GM10847 (cell line): ENCODE results near the gene PIP4K2A.

ENCODE experiments used
- POLR2A ChIP-seq: IDR thresholded peaks from 2 replicates; pipeline ENCODE4 v1.6.1; 2011; ENCODE audit not compliant: insufficient read length; ENCODE audit errors: extremely low read depth

PIP4K2A gene

GRCh38 chr10:22682237-22683139 is 31.9 kb downstream of the PIP4K2A start:
- no peak for TF ChIP-seq POLR2A

GRCh38 chr10:22681783-22682183 is 32.6 kb downstream of the PIP4K2A start:
- TF ChIP-seq POLR2A: no peak

GRCh38 chr10:22681301-22681700 is 33.1 kb downstream of the PIP4K2A start:
- TF ChIP-seq POLR2A: no peak

GRCh38 chr10:22679608-22680007 is 34.8 kb downstream of the PIP4K2A start:
- no peak for TF ChIP-seq POLR2A

GRCh38 chr10:22677333-22677732 is 37.0 kb downstream of the PIP4K2A start:
- no peak for TF ChIP-seq POLR2A

GRCh38 chr10:22676435-22676834 is 37.9 kb downstream of the PIP4K2A start:
- no peak for TF ChIP-seq POLR2A

- TF ChIP-seq POLR2A: no peak
Measured at GRCh38 chr10:22674573-22674930, 39.8 kb downstream of the PIP4K2A start.

- TF ChIP-seq POLR2A: no peak
Measured at GRCh38 chr10:22673785-22674572, 40.4 kb downstream of the PIP4K2A start.

- no peak for TF ChIP-seq POLR2A
Measured at GRCh38 chr10:22673091-22673392, 41.3 kb downstream of the PIP4K2A start.

GRCh38 chr10:22672319-22673090 is 41.9 kb downstream of the PIP4K2A start:
- TF ChIP-seq POLR2A: no peak

- no peak for TF ChIP-seq POLR2A
Measured at GRCh38 chr10:22670788-22671187, 43.6 kb downstream of the PIP4K2A start.

- TF ChIP-seq POLR2A: no peak
Measured at GRCh38 chr10:22669163-22669711, 45.1 kb downstream of the PIP4K2A start.

GRCh38 chr10:22667093-22667480 is 47.3 kb downstream of the PIP4K2A start:
- TF ChIP-seq POLR2A: no peak

- TF ChIP-seq POLR2A: no peak
Measured at GRCh38 chr10:22666287-22667092, 47.9 kb downstream of the PIP4K2A start.

GRCh38 chr10:22665329-22665728 is 49.0 kb downstream of the PIP4K2A start:
- TF ChIP-seq POLR2A: no peak
